ENCODE measurements around the gene SRD5A1. TPM values are rescaled to one million over a fixed set of nuclear protein-coding genes. Genes with fewer than 3 reads are reported as not detected.

Gene SRD5A1
- total and polyA plus RNA-seq, 2 of the 8 experiments (the other 6 are each of a cell fraction or from before 2014, with no cell fraction given): 34.7 to 42.4 TPM

DNA sequence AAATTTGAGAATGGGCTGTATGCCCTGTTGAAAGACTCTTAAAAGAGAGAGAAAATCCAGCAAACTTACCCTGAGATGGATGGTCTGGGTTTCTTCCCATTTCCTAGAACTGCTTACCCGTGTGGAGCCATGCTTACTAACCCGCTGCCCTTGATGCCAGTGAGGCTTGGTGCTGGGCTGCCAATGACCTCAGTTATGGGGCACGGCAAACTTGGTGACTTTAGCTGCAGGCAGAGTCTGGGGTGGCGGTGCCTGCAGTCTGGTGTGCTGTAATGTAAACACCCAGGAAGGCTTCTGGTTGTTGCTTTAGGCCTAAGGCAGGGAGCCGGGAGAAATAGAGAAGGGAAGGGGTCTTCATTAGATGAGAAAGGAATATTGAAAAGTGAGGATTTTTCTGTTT lies 72.7 kb downstream of the SRD5A1 start (continued):
- TF ChIP-seq, protein P1, sequence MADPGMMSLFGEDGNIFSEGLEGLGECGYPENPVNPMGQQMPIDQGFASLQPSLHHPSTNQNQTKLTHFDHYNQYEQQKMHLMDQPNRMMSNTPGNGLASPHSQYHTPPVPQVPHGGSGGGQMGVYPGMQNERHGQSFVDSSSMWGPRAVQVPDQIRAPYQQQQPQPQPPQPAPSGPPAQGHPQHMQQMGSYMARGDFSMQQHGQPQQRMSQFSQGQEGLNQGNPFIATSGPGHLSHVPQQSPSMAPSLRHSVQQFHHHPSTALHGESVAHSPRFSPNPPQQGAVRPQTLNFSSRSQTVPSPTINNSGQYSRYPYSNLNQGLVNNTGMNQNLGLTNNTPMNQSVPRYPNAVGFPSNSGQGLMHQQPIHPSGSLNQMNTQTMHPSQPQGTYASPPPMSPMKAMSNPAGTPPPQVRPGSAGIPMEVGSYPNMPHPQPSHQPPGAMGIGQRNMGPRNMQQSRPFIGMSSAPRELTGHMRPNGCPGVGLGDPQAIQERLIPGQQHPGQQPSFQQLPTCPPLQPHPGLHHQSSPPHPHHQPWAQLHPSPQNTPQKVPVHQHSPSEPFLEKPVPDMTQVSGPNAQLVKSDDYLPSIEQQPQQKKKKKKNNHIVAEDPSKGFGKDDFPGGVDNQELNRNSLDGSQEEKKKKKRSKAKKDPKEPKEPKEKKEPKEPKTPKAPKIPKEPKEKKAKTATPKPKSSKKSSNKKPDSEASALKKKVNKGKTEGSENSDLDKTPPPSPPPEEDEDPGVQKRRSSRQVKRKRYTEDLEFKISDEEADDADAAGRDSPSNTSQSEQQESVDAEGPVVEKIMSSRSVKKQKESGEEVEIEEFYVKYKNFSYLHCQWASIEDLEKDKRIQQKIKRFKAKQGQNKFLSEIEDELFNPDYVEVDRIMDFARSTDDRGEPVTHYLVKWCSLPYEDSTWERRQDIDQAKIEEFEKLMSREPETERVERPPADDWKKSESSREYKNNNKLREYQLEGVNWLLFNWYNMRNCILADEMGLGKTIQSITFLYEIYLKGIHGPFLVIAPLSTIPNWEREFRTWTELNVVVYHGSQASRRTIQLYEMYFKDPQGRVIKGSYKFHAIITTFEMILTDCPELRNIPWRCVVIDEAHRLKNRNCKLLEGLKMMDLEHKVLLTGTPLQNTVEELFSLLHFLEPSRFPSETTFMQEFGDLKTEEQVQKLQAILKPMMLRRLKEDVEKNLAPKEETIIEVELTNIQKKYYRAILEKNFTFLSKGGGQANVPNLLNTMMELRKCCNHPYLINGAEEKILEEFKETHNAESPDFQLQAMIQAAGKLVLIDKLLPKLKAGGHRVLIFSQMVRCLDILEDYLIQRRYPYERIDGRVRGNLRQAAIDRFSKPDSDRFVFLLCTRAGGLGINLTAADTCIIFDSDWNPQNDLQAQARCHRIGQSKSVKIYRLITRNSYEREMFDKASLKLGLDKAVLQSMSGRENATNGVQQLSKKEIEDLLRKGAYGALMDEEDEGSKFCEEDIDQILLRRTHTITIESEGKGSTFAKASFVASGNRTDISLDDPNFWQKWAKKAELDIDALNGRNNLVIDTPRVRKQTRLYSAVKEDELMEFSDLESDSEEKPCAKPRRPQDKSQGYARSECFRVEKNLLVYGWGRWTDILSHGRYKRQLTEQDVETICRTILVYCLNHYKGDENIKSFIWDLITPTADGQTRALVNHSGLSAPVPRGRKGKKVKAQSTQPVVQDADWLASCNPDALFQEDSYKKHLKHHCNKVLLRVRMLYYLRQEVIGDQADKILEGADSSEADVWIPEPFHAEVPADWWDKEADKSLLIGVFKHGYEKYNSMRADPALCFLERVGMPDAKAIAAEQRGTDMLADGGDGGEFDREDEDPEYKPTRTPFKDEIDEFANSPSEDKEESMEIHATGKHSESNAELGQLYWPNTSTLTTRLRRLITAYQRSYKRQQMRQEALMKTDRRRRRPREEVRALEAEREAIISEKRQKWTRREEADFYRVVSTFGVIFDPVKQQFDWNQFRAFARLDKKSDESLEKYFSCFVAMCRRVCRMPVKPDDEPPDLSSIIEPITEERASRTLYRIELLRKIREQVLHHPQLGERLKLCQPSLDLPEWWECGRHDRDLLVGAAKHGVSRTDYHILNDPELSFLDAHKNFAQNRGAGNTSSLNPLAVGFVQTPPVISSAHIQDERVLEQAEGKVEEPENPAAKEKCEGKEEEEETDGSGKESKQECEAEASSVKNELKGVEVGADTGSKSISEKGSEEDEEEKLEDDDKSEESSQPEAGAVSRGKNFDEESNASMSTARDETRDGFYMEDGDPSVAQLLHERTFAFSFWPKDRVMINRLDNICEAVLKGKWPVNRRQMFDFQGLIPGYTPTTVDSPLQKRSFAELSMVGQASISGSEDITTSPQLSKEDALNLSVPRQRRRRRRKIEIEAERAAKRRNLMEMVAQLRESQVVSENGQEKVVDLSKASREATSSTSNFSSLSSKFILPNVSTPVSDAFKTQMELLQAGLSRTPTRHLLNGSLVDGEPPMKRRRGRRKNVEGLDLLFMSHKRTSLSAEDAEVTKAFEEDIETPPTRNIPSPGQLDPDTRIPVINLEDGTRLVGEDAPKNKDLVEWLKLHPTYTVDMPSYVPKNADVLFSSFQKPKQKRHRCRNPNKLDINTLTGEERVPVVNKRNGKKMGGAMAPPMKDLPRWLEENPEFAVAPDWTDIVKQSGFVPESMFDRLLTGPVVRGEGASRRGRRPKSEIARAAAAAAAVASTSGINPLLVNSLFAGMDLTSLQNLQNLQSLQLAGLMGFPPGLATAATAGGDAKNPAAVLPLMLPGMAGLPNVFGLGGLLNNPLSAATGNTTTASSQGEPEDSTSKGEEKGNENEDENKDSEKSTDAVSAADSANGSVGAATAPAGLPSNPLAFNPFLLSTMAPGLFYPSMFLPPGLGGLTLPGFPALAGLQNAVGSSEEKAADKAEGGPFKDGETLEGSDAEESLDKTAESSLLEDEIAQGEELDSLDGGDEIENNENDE (IDR thresholded peaks at IDR 0.05; ENCODE audit: insufficient replicate concordance, low read length): no peak
- TF ChIP-seq CTBP2 (IDR thresholded peaks at IDR 0.05; ENCODE audit: borderline replicate concordance, insufficient read depth, insufficient read length, low read length): no peak
- TF ChIP-seq, protein P2, sequence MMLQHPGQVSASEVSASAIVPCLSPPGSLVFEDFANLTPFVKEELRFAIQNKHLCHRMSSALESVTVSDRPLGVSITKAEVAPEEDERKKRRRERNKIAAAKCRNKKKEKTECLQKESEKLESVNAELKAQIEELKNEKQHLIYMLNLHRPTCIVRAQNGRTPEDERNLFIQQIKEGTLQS (IDR thresholded peaks at IDR 0.05; ENCODE audit: insufficient read depth, low read depth, low read length): no peak

All from H1 (cell line).